CD4-positive, CD25-positive, alpha-beta regulatory T cell (primary cell): ENCODE data around the gene CDKN2B. TPM values are rescaled to one million over a fixed set of nuclear protein-coding genes. Genes with fewer than 3 reads are reported as not detected.
A peak's percentile ranks its signal among the peaks of the same experiment; 100 is the strongest.

Source experiments
- ATAC-seq, 2 donors: fragments of 150-1000 bp; cut with Tn5 transposase; one replicate each; pipeline ENCODE4 v1.10.0; 2021; ENCODE audit warnings: low read depth in 2 of 2, moderate number of reproducible peaks in 2 of 2, moderate library complexity in 1 of 2
- DNase-seq, 3 donors: peaks; one replicate each; pipeline versions ENCODE4 v3.0.0 to v3.0.0-alpha.2; 2012 to 2022; ENCODE audit warnings: mixed read lengths in 1 of 3
- H3K27ac ChIP-seq: one replicate; pipeline ENCODE4 v1.7.0; 2013; ENCODE audit warnings: mild to moderate bottlenecking, low read length; ENCODE audit not compliant: insufficient read depth, poor library complexity, severe bottlenecking
- H3K27me3 ChIP-seq: one replicate; pipeline ENCODE4 v1.7.0; 2013; ENCODE audit warnings: low read length; ENCODE audit not compliant: control insufficient read depth, insufficient read depth
- H3K36me3 ChIP-seq: one replicate; pipeline ENCODE4 v1.7.0; 2013; ENCODE audit warnings: mild to moderate bottlenecking, low read length, moderate library complexity; ENCODE audit not compliant: control insufficient read depth, insufficient read depth
- H3K4me1 ChIP-seq: 2 replicates; pipeline ENCODE4 v1.7.0; 2013; ENCODE audit warnings: mild to moderate bottlenecking, low read length; ENCODE audit not compliant: insufficient read depth, control insufficient read depth, poor library complexity, severe bottlenecking
- H3K4me3 ChIP-seq: one replicate; pipeline ENCODE4 v1.7.0; 2013; ENCODE audit warnings: low read depth, mild to moderate bottlenecking, low read length, moderate library complexity
- H3K9me3 ChIP-seq, 2 experiments: 1 replicate in 1 of 2; 2 replicates in 1 of 2; pipeline ENCODE4 v1.7.0; 2013; ENCODE audit warnings: low read length in 2 of 2, mild to moderate bottlenecking in 1 of 2, moderate library complexity in 1 of 2; ENCODE audit not compliant: control insufficient read depth in 2 of 2
- H3K27ac Mint-ChIP-seq, 3 donors: one replicate each; pipeline ENCODE4 v1.8.0; 2020 to 2022; ENCODE audit warnings: mild to moderate bottlenecking in 3 of 3, mixed read lengths in 3 of 3, moderate library complexity in 2 of 3
- H3K27me3 Mint-ChIP-seq: one replicate; pipeline ENCODE4 v1.8.0; 2022; ENCODE audit warnings: mild to moderate bottlenecking, mixed read lengths
- H3K36me3 Mint-ChIP-seq: one replicate; pipeline ENCODE4 v1.8.0; 2020; ENCODE audit warnings: mixed read lengths
- H3K4me1 Mint-ChIP-seq, 4 donors: one replicate each; pipeline ENCODE4 v1.8.0; 2020 to 2022; ENCODE audit warnings: mixed read lengths in 4 of 4, mild to moderate bottlenecking in 1 of 4
- H3K4me3 Mint-ChIP-seq, 4 donors: one replicate each; pipeline ENCODE4 v1.8.0; 2020 to 2022; ENCODE audit warnings: mild to moderate bottlenecking in 4 of 4, mixed read lengths in 4 of 4, moderate library complexity in 3 of 4
- H3K9me3 Mint-ChIP-seq, 7 donors: one replicate each; pipeline ENCODE4 v1.8.0; 2020 to 2022; ENCODE audit warnings: mixed read lengths in 7 of 7, mild to moderate bottlenecking in 3 of 7, moderate library complexity in 2 of 7
- polyA plus RNA-seq, 4 donors: library from polyadenylated mRNA; unstranded; fragments of 300-500 nt; fragmentation: Illumina TruSeq; gene quantifications; one replicate each; pipeline ENCODE4 v1.2.3, GENCODE V29; 2021
- total RNA-seq: library from RNA; stranded (reverse); gene quantifications from one replicate; pipeline ENCODE4 v1.2.3, GENCODE V29; 2022

Gene CDKN2B
- total and polyA plus RNA-seq, 5 donors from 2014 or later = 0.15 to 1.4 (median 0.37) TPM

DNA sequence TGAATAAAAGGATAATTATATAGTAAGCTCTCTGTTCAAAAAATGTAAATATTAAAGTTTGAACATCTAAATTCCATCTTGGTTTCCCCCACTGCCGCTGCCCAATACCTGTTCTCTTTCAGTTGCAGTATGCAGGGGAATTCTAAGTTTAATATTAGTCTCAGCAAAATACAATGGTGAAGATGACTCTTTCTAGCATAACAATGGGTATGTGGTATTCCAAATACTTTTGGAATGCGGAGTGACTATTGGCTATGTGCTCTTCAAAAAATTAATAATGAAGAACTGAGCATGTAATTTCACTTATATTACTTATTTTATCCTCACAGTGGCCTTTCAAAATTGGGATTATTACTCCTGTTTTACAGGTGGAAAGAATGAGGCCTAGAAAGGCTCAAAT lies 11.1 kb downstream of the CDKN2B start:
- DNase-seq = no peak
- Histone ChIP-seq H3K4me1 (peaks cover 18% of the 10 kb centered on the region), H3K9me3 (no peaks in the 10 kb centered on the region), H3K27ac (no peak overlapping the region), H3K36me3 (no peaks in the 10 kb centered on the region), H3K27me3 (peaks cover 8% of the 10 kb centered on the region), H3K4me3 (no peak overlapping the region)
- Mint-ChIP-seq H3K27me3 (peaks cover 33% of the 10 kb centered on the region), H3K27ac (no peak overlapping the region), H3K36me3 (no peaks in the 10 kb centered on the region), H3K4me1 (peaks cover 0 to 19% (median 15%) of the 10 kb centered on the region in 4 donors), H3K9me3 (peaks cover 0 to 2% (median 0%) of the 10 kb centered on the region in 7 donors), H3K4me3 (peak overlapping the region in 2 of 4 donors; percentile 31 to 47)
- ATAC-seq = no peak

DNA sequence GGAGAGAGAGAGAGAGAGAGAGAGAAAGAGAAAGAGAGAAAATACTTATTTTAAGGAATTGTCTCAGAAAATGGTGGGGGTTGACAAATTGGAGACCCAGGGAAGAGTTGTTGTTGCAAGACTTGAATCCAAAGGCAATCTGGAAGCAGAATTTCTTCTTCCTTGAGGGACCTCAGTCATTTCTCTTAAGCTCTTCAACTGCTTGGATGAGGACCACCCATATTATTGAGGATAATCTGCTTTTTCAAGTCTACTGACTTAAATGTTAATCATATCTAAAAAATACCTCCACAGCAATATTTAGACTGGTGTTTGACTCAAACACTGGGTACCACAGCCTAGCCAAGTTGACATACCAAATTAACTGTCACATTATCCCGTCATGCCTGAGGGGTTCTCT lies 11.6 kb downstream of the CDKN2B start:
- H3K9me3 ChIP-seq = no peaks in the 10 kb centered on the region
- H3K36me3 ChIP-seq = no peaks in the 10 kb centered on the region
- H3K4me1 ChIP-seq = peaks cover 23% of the 10 kb centered on the region
- peaks cover 0 to 2% (median 0%) of the 10 kb centered on the region in 7 donors for H3K9me3 Mint-ChIP-seq
- peaks cover 0 to 20% (median 15%) of the 10 kb centered on the region in 4 donors for H3K4me1 Mint-ChIP-seq
- H3K27me3 ChIP-seq = peaks cover 5% of the 10 kb centered on the region
- H3K36me3 Mint-ChIP-seq = no peaks in the 10 kb centered on the region
- DNase-seq (no peak), ATAC-seq (no peak)
- H3K27me3 Mint-ChIP-seq = peaks cover 29% of the 10 kb centered on the region
- H3K4me3 Mint-ChIP-seq = peak overlapping the region in 2 of 4 donors; percentile 31 to 47
- no peak overlapping the region for H3K27ac ChIP-seq
- no peak overlapping the region for H3K4me3 ChIP-seq
- no peak overlapping the region for H3K27ac Mint-ChIP-seq

DNA sequence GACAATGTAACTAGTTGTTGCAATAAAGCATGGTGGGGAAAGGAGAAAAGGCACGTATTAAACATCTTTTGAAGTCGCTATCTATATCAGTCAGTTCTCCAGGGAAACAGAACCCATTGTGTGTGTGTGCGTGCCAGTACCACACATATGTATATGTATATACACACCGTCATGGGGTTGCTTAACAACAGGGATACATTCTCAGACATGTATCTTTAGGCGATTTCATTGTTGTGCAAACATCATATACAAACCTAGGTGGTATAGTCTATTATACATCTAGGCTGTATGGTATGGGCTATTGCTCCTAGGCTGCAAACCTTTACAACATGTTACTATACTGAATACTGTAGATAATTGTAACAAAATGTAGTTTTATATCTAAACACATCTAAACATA lies 12.2 kb downstream of the CDKN2B start:
- Mint-ChIP-seq H3K4me1 (peaks cover 0 to 20% (median 15%) of the 10 kb centered on the region in 4 donors), H3K36me3 (no peaks in the 10 kb centered on the region), H3K4me3 (peak overlapping the region; percentile 86 to 99 (median 98)), H3K9me3 (peaks cover 0 to 2% (median 0%) of the 10 kb centered on the region in 7 donors), H3K27ac (peak overlapping the region in 1 of 3 donors; percentile 15), H3K27me3 (peaks cover 23% of the 10 kb centered on the region)
- H3K27me3 ChIP-seq = peaks cover under 1% of the 10 kb centered on the region
- no peak overlapping the region for H3K27ac ChIP-seq
- H3K4me1 ChIP-seq = peaks cover 23% of the 10 kb centered on the region
- no peak for ATAC-seq
- H3K9me3 ChIP-seq = no peaks in the 10 kb centered on the region
- H3K36me3 ChIP-seq = no peaks in the 10 kb centered on the region
- no peak overlapping the region for H3K4me3 ChIP-seq
- DNase-seq = no peak

DNA sequence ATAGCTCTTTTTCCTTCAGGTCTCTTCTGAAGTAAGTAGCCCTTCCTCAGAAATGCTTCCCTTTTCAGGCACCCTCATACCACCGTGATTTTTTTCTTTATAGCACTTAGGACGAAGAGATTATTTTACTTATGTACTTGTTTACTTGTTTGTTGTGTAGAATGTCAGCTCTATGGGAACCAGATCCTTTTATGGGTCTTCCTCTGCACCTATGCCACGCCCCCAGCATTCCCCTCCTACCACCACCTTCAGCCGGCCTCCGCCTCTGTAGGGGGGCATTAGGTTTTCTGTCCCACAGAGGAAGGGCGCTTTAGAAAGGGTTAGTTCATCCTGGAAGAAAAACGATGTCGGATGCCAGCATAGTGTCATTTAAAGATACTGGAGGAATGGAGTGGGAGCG lies 12.7 kb downstream of the CDKN2B start:
- Histone ChIP-seq H3K36me3 (no peaks in the 10 kb centered on the region), H3K9me3 (no peaks in the 10 kb centered on the region), H3K4me1 (peaks cover 23% of the 10 kb centered on the region), H3K4me3 (no peak overlapping the region), H3K27me3 (no peaks in the 10 kb centered on the region), H3K27ac (no peak overlapping the region)
- Mint-ChIP-seq H3K27me3 (peaks cover 19% of the 10 kb centered on the region), H3K4me3 (peak overlapping the region; percentile 86 to 99 (median 98)), H3K36me3 (no peaks in the 10 kb centered on the region), H3K27ac (peak overlapping the region in 2 of 3 donors; percentile 15 to 66), H3K4me1 (peaks cover 0 to 23% (median 15%) of the 10 kb centered on the region in 4 donors), H3K9me3 (peaks cover 0 to 2% (median 0%) of the 10 kb centered on the region in 7 donors)
- no peak for DNase-seq
- ATAC-seq = no peak

DNA sequence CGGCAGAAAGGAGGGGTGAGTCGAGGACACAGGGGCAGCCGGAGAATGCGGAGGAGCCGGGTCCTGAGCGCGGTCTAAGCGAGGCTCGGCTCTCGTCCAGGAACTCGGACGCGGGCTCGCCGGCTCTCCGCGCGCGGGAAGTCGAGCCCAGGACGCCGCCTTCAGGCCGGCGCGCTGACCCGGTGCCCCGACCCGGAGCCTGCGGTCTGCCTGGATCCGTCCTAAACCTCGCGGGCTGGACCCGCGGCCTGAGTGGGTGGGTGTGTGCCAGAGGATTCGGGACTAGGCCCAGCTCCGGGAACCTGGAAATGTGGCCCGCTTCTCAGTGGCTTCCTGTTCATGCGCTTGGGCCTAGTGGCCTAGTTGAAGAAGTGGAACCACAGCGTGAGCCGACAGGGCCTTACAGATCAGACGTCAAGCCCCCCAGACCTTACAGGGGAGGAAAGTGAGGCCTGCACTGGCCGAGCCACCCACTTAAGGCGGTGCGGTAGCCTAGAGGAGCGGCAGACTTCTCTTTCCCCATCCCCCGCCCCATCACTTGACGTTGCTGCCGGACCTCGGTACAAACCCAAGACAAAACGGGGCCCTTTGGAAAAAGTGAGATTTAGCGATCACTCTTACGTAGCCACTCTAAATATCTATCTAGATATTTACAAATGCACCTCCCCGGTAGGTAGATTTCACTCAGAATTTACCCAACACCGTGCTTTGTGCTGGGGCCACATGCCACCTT lies 13.3 kb downstream of the CDKN2B start:
- peak overlapping the region; percentile 88 for H3K27ac ChIP-seq
- no peaks in the 10 kb centered on the region for H3K27me3 ChIP-seq
- Mint-ChIP-seq H3K27me3 (peaks cover 13% of the 10 kb centered on the region), H3K27ac (peak overlapping the region; percentile 66 to 97 (median 96)), H3K4me3 (peak overlapping the region; percentile 86 to 99 (median 98)), H3K36me3 (no peaks in the 10 kb centered on the region), H3K9me3 (peaks cover 0 to 2% (median 0%) of the 10 kb centered on the region in 7 donors), H3K4me1 (peaks cover 0 to 24% (median 17%) of the 10 kb centered on the region in 4 donors)
- DNase-seq = peak in 1 of 3 donors; percentile 43
- no peaks in the 10 kb centered on the region for H3K9me3 ChIP-seq
- H3K4me1 ChIP-seq = peaks cover 23% of the 10 kb centered on the region
- H3K36me3 ChIP-seq = no peaks in the 10 kb centered on the region
- no peak for ATAC-seq
- H3K4me3 ChIP-seq = peak overlapping the region; percentile 94

DNA sequence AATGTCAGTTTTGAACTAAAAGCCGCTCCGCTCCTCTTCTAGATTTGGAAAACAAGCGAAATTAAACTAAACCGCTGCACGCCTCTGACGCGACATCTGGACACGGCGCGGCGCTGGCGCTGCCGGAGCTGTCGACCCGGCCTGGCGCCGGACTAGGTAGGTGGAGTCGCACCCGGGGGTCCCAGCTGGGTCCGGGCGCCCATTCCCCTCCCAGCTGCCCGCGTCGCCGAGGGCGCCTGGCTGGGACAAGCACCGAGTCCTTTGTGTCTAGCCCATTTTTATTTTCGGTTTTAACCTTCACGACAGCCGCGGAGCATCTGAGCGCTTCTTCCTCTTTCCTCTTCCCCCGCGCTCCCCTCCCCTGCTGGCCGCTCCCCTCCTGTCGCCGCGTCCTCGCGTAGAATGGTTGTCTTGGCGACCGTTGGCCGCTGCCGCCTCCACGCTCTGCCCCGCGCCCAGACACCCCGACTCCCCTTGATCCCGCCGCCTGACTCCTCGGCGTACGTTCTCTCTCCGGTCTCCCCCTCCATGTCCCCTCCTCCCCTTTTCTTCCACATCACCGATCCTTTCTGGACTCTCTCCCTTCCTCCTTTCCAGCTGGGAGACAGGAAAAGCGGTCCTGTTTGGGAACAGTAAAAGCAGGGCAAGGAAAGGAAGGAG lies 14.0 kb downstream of the CDKN2B start:
- no peaks in the 10 kb centered on the region for H3K36me3 Mint-ChIP-seq
- peak overlapping the region; percentile 86 to 99 (median 98) for H3K4me3 Mint-ChIP-seq
- H3K9me3 Mint-ChIP-seq = peaks cover 0 to 2% (median 0%) of the 10 kb centered on the region in 7 donors
- Histone ChIP-seq H3K27ac (peak overlapping the region; percentile 88), H3K4me3 (peak overlapping the region; percentile 94), H3K27me3 (peaks cover 2% of the 10 kb centered on the region), H3K9me3 (no peaks in the 10 kb centered on the region), H3K36me3 (peaks cover under 1% of the 10 kb centered on the region), H3K4me1 (peaks cover 23% of the 10 kb centered on the region)
- peak; percentile 70 to 95 (median 83) for DNase-seq
- peaks cover 9% of the 10 kb centered on the region for H3K27me3 Mint-ChIP-seq
- peak; percentile 79 for ATAC-seq
- H3K27ac Mint-ChIP-seq = peak overlapping the region; percentile 94 to 97 (median 96)
- H3K4me1 Mint-ChIP-seq = peaks cover 0 to 28% (median 19%) of the 10 kb centered on the region in 4 donors

DNA sequence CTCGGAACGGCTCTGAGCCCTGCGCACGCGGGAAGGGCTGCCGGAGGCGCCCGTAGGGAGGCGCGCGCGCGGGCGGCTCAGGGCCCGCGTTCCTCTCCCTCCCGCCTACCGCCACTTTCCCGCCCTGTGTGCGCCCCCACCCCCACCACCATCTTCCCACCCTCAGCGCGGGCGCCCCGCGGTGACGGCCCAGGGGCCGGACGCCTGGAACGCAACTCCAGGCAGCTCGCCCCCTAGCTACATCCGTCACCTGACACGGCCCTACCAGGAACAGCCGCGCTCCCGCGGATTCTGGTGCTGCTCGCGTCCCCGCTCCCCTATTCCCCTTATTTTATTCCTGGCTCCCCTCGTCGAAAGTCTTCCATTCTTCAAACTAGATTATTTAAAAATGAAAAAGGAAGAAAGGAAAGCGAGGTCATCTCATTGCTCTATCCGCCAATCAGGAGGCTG lies 14.5 kb downstream of the CDKN2B start, which contains the start of gene CDKN2B-AS1:
Gene CDKN2B-AS1 (plus strand): TSS at position 236 of the 450 bp plus-strand sequence.
- Mint-ChIP-seq H3K4me1 (peaks cover 0 to 29% (median 20%) of the 10 kb centered on the region in 4 donors), H3K36me3 (no peaks in the 10 kb centered on the region), H3K27ac (peak within 1 kb of the TSS; percentile 94 to 97 (median 96)), H3K27me3 (peaks cover 7% of the 10 kb centered on the region), H3K9me3 (peaks cover 0 to 2% (median 0%) of the 10 kb centered on the region in 7 donors), H3K4me3 (peak within 1 kb of the TSS; percentile 86 to 99 (median 98))
- H3K27me3 ChIP-seq = peaks cover 3% of the 10 kb centered on the region
- peak within 1 kb of the TSS; percentile 88 for H3K27ac ChIP-seq
- DNase-seq = peak in 2 of 3 donors; percentile 26 to 80
- no peaks in the 10 kb centered on the region for H3K9me3 ChIP-seq
- peak within 1 kb of the TSS; percentile 94 for H3K4me3 ChIP-seq
- ATAC-seq = peak; percentile 34 to 41
- peaks cover 23% of the 10 kb centered on the region for H3K4me1 ChIP-seq
- H3K36me3 ChIP-seq = peaks cover 2% of the 10 kb centered on the region
